SKM-1 (cell line): Measurements from ENCODE around the gene SNRPE.
"Not testable (repeated sequence)": the region's sequence is repeated elsewhere in the genome, so short reads cannot be mapped to it uniquely, and the experiment has no call there.

ENCODE experiments used
- DNase-seq: peaks from one replicate; lab custom pipeline; 2025; ENCODE audit not compliant: unreplicated experiment; lab: John Stamatoyannopoulos, UW

Gene SNRPE

GRCh38 chr1:203861379-203862184 is at the start of gene SNRPE:
TSS of gene SNRPE (plus strand) at chr1:203861599. CDS start at chr1:203861660, 61 bp downstream.
- peak; percentile 100 for DNase-seq

- DNase-seq: no peak
These were observed 47.6 kb upstream of the SNRPE start for GRCh38 chr1:203813581-203814341.

GRCh38 chr1:203818399-203818798 is 43.0 kb upstream of the SNRPE start:
- no peak for DNase-seq

- no peak for DNase-seq
These were observed 38.1 kb upstream of the SNRPE start for GRCh38 chr1:203823306-203823705.

- DNase-seq: no peak
These were observed 35.2 kb upstream of the SNRPE start for GRCh38 chr1:203826175-203826574.

- no peak for DNase-seq
These were observed 33.4 kb upstream of the SNRPE start for GRCh38 chr1:203828002-203828401.

GRCh38 chr1:203828503-203828902 is 32.9 kb upstream of the SNRPE start:
- DNase-seq: no peak

- not testable (repeated sequence) for DNase-seq
These were observed 32.2 kb upstream of the SNRPE start for GRCh38 chr1:203829247-203829646.

GRCh38 chr1:203835476-203835875 is 25.9 kb upstream of the SNRPE start:
- DNase-seq: no peak

GRCh38 chr1:203839081-203839480 is 22.3 kb upstream of the SNRPE start:
- DNase-seq: no peak

GRCh38 chr1:203840208-203840808 is 21.1 kb upstream of the SNRPE start:
- DNase-seq: no peak

- no peak for DNase-seq
These were observed 18.9 kb upstream of the SNRPE start for GRCh38 chr1:203842559-203842876.

- DNase-seq: no peak
These were observed 18.0 kb upstream of the SNRPE start for GRCh38 chr1:203843435-203843834.

- DNase-seq: not testable (repeated sequence)
These were observed 8.3 kb upstream of the SNRPE start for GRCh38 chr1:203853112-203853511.

GRCh38 chr1:203858055-203858454 is 3.3 kb upstream of the SNRPE start:
- DNase-seq: no peak

- no peak for DNase-seq
These were observed 2.4 kb upstream of the SNRPE start for GRCh38 chr1:203858975-203859374.

GRCh38 chr1:203860396-203861025 is 888 bp upstream of the SNRPE start:
- no peak for DNase-seq

GRCh38 chr1:203867802-203868201 is 6.4 kb downstream of the SNRPE start:
- no peak for DNase-seq

GRCh38 chr1:203870245-203870644 is 8.8 kb downstream of the SNRPE start:
- no peak for DNase-seq

- peak; percentile 63 for DNase-seq
These were observed 9.9 kb downstream of the SNRPE start for GRCh38 chr1:203871114-203871880.

- DNase-seq: no peak
These were observed 11.7 kb downstream of the SNRPE start for GRCh38 chr1:203873094-203873493.
